GDM1 (cell line): ENCODE results near the gene HSD11B2.

Experiments used
- DNase-seq: peaks from one replicate; lab custom pipeline; 2025; lab: John Stamatoyannopoulos, UW

The HSD11B2 gene

GRCh38 chr16:67477960-67478554, 47.1 kb downstream of the HSD11B2 start:
- no peak for DNase-seq

DNA sequence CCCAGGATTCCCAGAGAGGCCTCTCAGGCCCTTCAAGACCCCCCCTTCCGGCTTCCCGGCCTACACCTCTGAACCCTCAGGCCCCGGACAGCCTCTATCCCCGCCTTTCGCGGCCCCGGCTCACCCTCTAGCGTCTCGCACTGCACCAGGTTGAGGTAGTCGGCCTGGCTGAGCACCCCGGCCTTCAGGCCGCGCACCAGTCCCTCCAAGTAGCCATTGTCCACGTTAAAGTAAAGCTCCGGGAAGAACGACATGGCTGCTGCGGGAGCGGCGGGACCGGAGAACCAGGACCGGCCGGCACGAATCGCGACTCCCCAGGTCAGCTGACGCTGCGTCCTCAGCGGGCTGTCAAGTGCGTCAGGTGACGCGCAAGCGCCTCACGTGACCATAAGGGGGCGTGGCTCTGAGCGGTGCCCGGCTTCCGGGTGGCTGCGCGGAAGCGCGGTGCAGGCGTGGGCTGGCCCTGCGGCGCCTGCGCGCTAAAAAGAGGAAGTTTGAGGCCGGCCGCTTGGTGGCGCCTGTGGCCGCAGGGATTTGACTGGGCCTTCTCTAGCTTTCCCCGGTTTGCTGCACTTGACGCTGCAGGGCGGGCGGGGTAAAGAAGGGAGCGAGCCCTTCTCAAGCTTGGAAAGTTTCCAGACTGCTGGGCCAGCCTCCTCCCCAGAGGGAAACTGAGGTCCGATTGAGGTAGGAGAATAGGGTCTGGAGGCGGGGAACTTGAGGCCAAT, 50.1 kb downstream of the HSD11B2 start, which contains the start of gene ATP6V0D1:
ATP6V0D1 (minus strand) TSS at position 325 of the 728 bp plus-strand sequence; CDS start at position 254, 71 bp downstream.
- DNase-seq = peak; percentile 90

GRCh38 chr16:67481561-67482232, 50.8 kb downstream of the HSD11B2 start:
- no peak for DNase-seq

DNA sequence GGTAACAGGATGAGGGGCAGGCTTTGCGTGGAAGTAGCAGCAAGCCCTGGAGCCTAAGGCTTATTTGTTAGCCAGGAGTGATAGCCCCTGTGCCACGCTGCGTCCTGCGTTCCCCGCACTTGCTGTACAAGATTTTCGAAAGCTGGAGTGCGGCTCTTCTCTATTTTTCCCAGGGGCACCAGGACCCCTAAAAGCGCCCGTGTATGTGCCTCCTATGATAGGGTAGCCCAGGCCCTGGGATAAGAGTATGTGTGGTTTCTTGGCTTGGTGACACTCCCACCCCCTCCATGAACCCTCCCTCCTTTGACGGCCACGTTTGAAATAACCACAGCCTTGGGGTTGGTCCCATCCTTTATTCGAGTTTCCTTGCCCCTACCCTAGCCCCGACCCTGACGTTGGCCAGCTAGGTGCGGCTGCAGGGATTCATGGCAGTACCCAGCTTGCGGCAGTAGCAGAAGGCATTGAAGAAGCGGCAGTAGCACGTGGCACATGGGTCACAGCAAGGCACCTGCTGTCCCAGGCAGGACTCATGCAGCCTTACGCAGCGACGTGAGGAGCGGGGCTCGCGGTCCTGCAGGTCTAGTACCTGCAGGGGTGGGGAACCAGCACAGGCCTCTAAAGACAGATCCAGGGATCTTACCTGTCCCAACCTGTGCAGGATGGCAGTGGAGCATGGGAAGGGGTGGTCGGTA, 51.5 kb downstream of the HSD11B2 start:
- no peak for DNase-seq

DNA sequence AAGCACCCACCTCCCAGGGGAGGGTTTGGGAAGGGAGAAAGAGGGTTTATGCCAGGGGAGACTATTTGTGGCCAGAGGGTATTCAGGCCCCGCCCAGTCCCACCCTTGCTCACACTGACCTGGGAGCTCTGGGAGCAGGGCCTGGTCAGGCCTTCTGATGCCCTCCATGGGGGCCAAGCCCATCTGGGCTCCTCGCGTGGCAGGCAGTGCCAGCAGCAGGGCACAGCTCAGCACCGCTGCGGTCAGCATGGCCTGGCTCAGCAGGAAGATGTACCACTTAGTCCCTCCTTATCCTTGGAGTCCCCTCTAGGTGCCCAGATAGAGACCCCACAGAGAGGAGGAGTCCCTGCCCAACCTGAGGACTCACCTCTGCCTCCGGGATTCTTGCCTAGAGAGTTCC, 52.2 kb downstream of the HSD11B2 start, which contains the start of gene AGRP:
AGRP (minus strand) TSS at position 398 of the 400 bp plus-strand sequence; CDS start at position 249, 149 bp downstream.
- no peak for DNase-seq

- DNase-seq = no peak
Observed at GRCh38 chr16:67483731-67484525, 53.0 kb downstream of the HSD11B2 start.

- no peak for DNase-seq
Observed at GRCh38 chr16:67486805-67487204, 55.9 kb downstream of the HSD11B2 start.
